K562 (cell line): ENCODE results near the gene TMEM245. TPM values are rescaled to one million over a fixed set of nuclear protein-coding genes. Genes with fewer than 3 reads are reported as not detected.
A peak's percentile ranks its signal among the peaks of the same experiment; 100 is the strongest.

Experiments used
- BHLHE40 ChIP-seq: IDR thresholded peaks from 2 replicates; pipeline ENCODE4 v1.6.1; 2011; ENCODE audit warnings: low read length, improper control_type of control experiment
- DEAF1 ChIP-seq: fragments of 450-650 bp; formaldehyde crosslinking; IDR thresholded peaks from 2 replicates; pipeline ENCODE4 v1.4.0; 2020; ENCODE audit warnings: mild to moderate bottlenecking, moderate library complexity
- MCM3 ChIP-seq: fragments of 450-650 bp; IDR thresholded peaks from 2 replicates; pipeline ENCODE4 v1.6.1; 2016
- ZNF696 ChIP-seq: fragments of 250-450 bp; sonication (Bioruptor Pico); conservative IDR thresholded peaks from 2 replicates; pipeline ENCODE4 v1.4.0; 2020; ENCODE audit warnings: mild to moderate bottlenecking, moderate library complexity
- polyA plus RNA-seq, 8 experiments: library from polyadenylated mRNA; depleted of rRNA in 4 of 8; stranded (reverse) in 5 of 8; unstranded in 3 of 8; fragments of >200 nt; fragmentation: Nextera tagmentation in 2 of 8; fragmentation: Illumina TruSeq in 1 of 8; extraction: Ambion mirVana in 2 of 8; extraction: Trizol in 1 of 8; gene quantifications; 2 replicates each; pipeline versions ENCODE4 v1.2.1 to v1.2.3, GENCODE V29; 2011 to 2014; ENCODE audit warnings: inconsistent platforms in 1 of 8, missing spikeins in 1 of 8
- total RNA-seq, 7 experiments: library from RNA; depleted of rRNA in 6 of 7; stranded (reverse); fragments of >200 nt in 6 of 7; fragmentation: Illumina TruSeq in 2 of 7; extraction: Trizol in 2 of 7; gene quantifications; 2 replicates each; pipeline versions ENCODE4 v1.2.1 to v1.2.3, GENCODE V29; 2011 to 2021; ENCODE audit warnings: low replicate concordance in 1 of 7
- TF ChIP-seq, protein P1 (sequence below): fragments of 250-450 bp; sonication (Bioruptor Pico); IDR thresholded peaks from 2 replicates; pipeline ENCODE4 v1.8.0; 2021; ENCODE audit warnings: moderate library complexity, mild to moderate bottlenecking, inconsistent platforms
- TF ChIP-seq, protein P2 (sequence below): sonication (generic); formaldehyde crosslinking; IDR thresholded peaks from 2 replicates; pipeline ENCODE4 v1.8.1; 2023; ENCODE audit warnings: mild to moderate bottlenecking, missing genetic modification reagents
- TF ChIP-seq, protein P3 (sequence below): fragments of 450-650 bp; IDR thresholded peaks from 2 replicates; pipeline ENCODE4 v1.6.1; 2016; ENCODE audit warnings: mild to moderate bottlenecking, moderate library complexity
- TF ChIP-seq, protein P4 (sequence below): fragments of 250-450 bp; sonication (Bioruptor Pico); IDR thresholded peaks from 2 replicates; pipeline ENCODE4 v1.8.0; 2022; ENCODE audit warnings: moderate library complexity, mild to moderate bottlenecking, inconsistent platforms

Gene TMEM245
- total and polyA plus RNA-seq, 9 of the 15 experiments (the other 6 are each of a cell fraction or from before 2014, with no cell fraction given) = 8.5 to 43.2 (median 24.3) TPM

DNA sequence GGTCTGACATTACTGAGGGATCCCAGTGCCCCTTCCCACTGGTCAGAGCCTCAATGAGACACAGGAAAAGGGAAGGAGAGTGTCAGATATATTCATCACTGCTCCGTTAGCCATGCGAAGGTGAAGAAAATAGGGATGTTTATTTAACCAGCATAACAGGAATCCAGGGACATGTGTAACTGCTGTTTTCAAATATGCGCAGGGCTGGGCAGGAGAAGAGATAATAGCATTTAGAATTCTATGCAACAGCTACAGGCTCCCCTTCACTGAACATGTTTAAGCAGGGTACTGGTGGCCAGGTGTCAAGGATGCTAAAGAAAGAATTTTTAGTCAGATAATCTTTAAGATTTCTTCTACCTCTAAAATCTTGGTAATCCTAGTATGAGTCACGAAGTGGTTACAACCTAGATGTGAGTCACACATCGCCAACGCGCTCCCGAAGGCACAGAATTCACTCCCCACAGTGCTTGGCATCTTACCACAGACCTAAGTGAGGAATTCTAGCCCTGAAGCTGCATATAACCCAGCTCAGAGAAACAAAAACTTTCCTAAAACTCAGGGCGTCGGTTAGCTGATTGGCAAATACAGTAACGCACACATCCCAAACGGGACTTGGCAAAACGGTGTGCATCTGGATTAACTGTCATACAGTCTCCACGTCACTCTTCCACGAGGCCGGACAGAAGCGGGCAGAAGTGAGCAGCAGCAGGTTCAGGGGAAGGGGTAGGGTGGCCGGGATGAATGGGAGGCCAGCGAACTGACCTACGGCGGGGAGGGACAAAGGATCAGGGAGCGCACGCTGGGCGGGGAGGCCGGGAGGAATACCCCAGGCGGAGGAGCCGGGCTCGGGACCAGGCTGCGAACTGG, 107.5 kb downstream of the TMEM245 start (continued):
- TF ChIP-seq DEAF1 (CRISPR knock-in tag) = no peak
- no peak for TF ChIP-seq ZNF696
- TF ChIP-seq MCM3 = no peak
- TF ChIP-seq, protein P1, sequence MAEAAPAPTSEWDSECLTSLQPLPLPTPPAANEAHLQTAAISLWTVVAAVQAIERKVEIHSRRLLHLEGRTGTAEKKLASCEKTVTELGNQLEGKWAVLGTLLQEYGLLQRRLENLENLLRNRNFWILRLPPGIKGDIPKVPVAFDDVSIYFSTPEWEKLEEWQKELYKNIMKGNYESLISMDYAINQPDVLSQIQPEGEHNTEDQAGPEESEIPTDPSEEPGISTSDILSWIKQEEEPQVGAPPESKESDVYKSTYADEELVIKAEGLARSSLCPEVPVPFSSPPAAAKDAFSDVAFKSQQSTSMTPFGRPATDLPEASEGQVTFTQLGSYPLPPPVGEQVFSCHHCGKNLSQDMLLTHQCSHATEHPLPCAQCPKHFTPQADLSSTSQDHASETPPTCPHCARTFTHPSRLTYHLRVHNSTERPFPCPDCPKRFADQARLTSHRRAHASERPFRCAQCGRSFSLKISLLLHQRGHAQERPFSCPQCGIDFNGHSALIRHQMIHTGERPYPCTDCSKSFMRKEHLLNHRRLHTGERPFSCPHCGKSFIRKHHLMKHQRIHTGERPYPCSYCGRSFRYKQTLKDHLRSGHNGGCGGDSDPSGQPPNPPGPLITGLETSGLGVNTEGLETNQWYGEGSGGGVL = no peak
- no peak for TF ChIP-seq BHLHE40
- TF ChIP-seq, protein P2, sequence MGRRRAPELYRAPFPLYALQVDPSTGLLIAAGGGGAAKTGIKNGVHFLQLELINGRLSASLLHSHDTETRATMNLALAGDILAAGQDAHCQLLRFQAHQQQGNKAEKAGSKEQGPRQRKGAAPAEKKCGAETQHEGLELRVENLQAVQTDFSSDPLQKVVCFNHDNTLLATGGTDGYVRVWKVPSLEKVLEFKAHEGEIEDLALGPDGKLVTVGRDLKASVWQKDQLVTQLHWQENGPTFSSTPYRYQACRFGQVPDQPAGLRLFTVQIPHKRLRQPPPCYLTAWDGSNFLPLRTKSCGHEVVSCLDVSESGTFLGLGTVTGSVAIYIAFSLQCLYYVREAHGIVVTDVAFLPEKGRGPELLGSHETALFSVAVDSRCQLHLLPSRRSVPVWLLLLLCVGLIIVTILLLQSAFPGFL (CRISPR knock-in tag) = no peak
- TF ChIP-seq, protein P3, sequence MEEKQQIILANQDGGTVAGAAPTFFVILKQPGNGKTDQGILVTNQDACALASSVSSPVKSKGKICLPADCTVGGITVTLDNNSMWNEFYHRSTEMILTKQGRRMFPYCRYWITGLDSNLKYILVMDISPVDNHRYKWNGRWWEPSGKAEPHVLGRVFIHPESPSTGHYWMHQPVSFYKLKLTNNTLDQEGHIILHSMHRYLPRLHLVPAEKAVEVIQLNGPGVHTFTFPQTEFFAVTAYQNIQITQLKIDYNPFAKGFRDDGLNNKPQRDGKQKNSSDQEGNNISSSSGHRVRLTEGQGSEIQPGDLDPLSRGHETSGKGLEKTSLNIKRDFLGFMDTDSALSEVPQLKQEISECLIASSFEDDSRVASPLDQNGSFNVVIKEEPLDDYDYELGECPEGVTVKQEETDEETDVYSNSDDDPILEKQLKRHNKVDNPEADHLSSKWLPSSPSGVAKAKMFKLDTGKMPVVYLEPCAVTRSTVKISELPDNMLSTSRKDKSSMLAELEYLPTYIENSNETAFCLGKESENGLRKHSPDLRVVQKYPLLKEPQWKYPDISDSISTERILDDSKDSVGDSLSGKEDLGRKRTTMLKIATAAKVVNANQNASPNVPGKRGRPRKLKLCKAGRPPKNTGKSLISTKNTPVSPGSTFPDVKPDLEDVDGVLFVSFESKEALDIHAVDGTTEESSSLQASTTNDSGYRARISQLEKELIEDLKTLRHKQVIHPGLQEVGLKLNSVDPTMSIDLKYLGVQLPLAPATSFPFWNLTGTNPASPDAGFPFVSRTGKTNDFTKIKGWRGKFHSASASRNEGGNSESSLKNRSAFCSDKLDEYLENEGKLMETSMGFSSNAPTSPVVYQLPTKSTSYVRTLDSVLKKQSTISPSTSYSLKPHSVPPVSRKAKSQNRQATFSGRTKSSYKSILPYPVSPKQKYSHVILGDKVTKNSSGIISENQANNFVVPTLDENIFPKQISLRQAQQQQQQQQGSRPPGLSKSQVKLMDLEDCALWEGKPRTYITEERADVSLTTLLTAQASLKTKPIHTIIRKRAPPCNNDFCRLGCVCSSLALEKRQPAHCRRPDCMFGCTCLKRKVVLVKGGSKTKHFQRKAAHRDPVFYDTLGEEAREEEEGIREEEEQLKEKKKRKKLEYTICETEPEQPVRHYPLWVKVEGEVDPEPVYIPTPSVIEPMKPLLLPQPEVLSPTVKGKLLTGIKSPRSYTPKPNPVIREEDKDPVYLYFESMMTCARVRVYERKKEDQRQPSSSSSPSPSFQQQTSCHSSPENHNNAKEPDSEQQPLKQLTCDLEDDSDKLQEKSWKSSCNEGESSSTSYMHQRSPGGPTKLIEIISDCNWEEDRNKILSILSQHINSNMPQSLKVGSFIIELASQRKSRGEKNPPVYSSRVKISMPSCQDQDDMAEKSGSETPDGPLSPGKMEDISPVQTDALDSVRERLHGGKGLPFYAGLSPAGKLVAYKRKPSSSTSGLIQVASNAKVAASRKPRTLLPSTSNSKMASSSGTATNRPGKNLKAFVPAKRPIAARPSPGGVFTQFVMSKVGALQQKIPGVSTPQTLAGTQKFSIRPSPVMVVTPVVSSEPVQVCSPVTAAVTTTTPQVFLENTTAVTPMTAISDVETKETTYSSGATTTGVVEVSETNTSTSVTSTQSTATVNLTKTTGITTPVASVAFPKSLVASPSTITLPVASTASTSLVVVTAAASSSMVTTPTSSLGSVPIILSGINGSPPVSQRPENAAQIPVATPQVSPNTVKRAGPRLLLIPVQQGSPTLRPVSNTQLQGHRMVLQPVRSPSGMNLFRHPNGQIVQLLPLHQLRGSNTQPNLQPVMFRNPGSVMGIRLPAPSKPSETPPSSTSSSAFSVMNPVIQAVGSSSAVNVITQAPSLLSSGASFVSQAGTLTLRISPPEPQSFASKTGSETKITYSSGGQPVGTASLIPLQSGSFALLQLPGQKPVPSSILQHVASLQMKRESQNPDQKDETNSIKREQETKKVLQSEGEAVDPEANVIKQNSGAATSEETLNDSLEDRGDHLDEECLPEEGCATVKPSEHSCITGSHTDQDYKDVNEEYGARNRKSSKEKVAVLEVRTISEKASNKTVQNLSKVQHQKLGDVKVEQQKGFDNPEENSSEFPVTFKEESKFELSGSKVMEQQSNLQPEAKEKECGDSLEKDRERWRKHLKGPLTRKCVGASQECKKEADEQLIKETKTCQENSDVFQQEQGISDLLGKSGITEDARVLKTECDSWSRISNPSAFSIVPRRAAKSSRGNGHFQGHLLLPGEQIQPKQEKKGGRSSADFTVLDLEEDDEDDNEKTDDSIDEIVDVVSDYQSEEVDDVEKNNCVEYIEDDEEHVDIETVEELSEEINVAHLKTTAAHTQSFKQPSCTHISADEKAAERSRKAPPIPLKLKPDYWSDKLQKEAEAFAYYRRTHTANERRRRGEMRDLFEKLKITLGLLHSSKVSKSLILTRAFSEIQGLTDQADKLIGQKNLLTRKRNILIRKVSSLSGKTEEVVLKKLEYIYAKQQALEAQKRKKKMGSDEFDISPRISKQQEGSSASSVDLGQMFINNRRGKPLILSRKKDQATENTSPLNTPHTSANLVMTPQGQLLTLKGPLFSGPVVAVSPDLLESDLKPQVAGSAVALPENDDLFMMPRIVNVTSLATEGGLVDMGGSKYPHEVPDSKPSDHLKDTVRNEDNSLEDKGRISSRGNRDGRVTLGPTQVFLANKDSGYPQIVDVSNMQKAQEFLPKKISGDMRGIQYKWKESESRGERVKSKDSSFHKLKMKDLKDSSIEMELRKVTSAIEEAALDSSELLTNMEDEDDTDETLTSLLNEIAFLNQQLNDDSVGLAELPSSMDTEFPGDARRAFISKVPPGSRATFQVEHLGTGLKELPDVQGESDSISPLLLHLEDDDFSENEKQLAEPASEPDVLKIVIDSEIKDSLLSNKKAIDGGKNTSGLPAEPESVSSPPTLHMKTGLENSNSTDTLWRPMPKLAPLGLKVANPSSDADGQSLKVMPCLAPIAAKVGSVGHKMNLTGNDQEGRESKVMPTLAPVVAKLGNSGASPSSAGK = peak; percentile 66
- TF ChIP-seq, protein P4, sequence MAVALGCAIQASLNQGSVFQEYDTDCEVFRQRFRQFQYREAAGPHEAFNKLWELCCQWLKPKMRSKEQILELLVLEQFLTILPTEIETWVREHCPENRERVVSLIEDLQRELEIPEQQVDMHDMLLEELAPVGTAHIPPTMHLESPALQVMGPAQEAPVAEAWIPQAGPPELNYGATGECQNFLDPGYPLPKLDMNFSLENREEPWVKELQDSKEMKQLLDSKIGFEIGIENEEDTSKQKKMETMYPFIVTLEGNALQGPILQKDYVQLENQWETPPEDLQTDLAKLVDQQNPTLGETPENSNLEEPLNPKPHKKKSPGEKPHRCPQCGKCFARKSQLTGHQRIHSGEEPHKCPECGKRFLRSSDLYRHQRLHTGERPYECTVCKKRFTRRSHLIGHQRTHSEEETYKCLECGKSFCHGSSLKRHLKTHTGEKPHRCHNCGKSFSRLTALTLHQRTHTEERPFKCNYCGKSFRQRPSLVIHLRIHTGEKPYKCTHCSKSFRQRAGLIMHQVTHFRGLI (CRISPR knock-in tag) = no peak
